ENCODE measurements around the gene SARM1.

GRCh38 chr17:28345419-28346198 lies 25.9 kb upstream of the SARM1 start:
- TF ChIP-seq ZNF17 (CRISPR knock-in tag; IDR thresholded peaks at IDR 0.05), result no peak
- TF ChIP-seq ZNF761 (CRISPR knock-in tag; conservative IDR thresholded peaks at IDR 0.05), result no peak
